PFSK-1 (cell line): ENCODE results near the gene MEI1.

ENCODE experiments used
- FOXP2 ChIP-seq: optimal IDR thresholded peaks from 2 replicates; pipeline ENCODE3; 2011; ENCODE audit warnings: borderline replicate concordance, control low read depth, inconsistent platforms; ENCODE audit not compliant: insufficient read depth; ENCODE audit errors: extremely low read length, extremely low read depth
- POLR2AphosphoS5 ChIP-seq: IDR thresholded peaks from 2 replicates; pipeline ENCODE4 v1.6.1; 2012; ENCODE audit warnings: low read depth, mild to moderate bottlenecking, control low read depth, low read length, moderate library complexity
- REST ChIP-seq, 2 experiments: IDR thresholded peaks; 2 replicates each; pipeline versions ENCODE4 v1.6.1 to v1.8.0; 2011 to 2012; ENCODE audit warnings: low read depth in 2 of 2, low read length in 2 of 2, control low read depth in 1 of 2, inconsistent platforms in 1 of 2, mild to moderate bottlenecking in 1 of 2, moderate library complexity in 1 of 2; ENCODE audit not compliant: insufficient read depth in 1 of 2
- SIN3A ChIP-seq: IDR thresholded peaks from 2 replicates; pipeline ENCODE4 v1.6.1; 2012; ENCODE audit warnings: mild to moderate bottlenecking, low read length, moderate library complexity, borderline replicate concordance; ENCODE audit not compliant: insufficient read depth
- TAF1 ChIP-seq: IDR thresholded peaks from 2 replicates; pipeline ENCODE4 v1.6.1; 2012; ENCODE audit warnings: low read length, control low read depth, borderline replicate concordance; ENCODE audit not compliant: insufficient read depth

Gene MEI1

GRCh38 chr22:41661713-41662112 lies 37.6 kb upstream of the MEI1 start:
- TF ChIP-seq TAF1 (no peak), SIN3A (no peak), FOXP2 (no peak), REST (IDR thresholded peaks at IDR 0.05; ENCODE audit: insufficient read depth in 1 of 2, low read depth in 2 of 2, low read length in 2 of 2) (no peak), POLR2AphosphoS5 (no peak)

- no peak for TF ChIP-seq FOXP2
- TF ChIP-seq REST (IDR thresholded peaks at IDR 0.05; ENCODE audit: insufficient read depth in 1 of 2, low read depth in 2 of 2, low read length in 2 of 2), result no peak
- TF ChIP-seq SIN3A, result no peak
- TF ChIP-seq POLR2AphosphoS5, result no peak
- TF ChIP-seq TAF1, result no peak
These were observed 34.8 kb upstream of the MEI1 start for GRCh38 chr22:41664490-41664889.

GRCh38 chr22:41664951-41665350 lies 34.4 kb upstream of the MEI1 start:
- TF ChIP-seq POLR2AphosphoS5, result no peak; the same call in 1 of the 2 replicates
- TF ChIP-seq FOXP2, result no peak
- no peak for TF ChIP-seq REST (IDR thresholded peaks at IDR 0.05; ENCODE audit: insufficient read depth in 1 of 2, low read depth in 2 of 2, low read length in 2 of 2)
- no peak for TF ChIP-seq TAF1
- no peak for TF ChIP-seq SIN3A

GRCh38 chr22:41668971-41669911 lies 30.1 kb upstream of the MEI1 start:
- TF ChIP-seq TAF1 (no peak), POLR2AphosphoS5 (no peak), FOXP2 (no peak), SIN3A (no peak), REST (IDR thresholded peaks at IDR 0.05; ENCODE audit: insufficient read depth in 1 of 2, low read depth in 2 of 2, low read length in 2 of 2) (no peak)
